Choroid plexus epithelial cell (primary cell): ENCODE data around the gene CRYZL1.
"Not testable (repeated sequence)": the region's sequence is repeated elsewhere in the genome, so short reads cannot be mapped to it uniquely, and the experiment has no call there.

Source experiments
- DNase-seq: peaks from one replicate; pipeline ENCODE4 v3.0.0-alpha.2; 2010; ENCODE audit warnings: low read depth
- H3K4me3 ChIP-seq: 2 replicates; pipeline ENCODE4 v1.5.1; 2011; ENCODE audit warnings: low read depth, mild to moderate bottlenecking, control low read depth, low read length, moderate library complexity
- TF ChIP-seq, protein P1 (sequence below): conservative IDR thresholded peaks from 2 replicates; pipeline ENCODE4 v1.5.1; 2011; ENCODE audit warnings: low read depth, mild to moderate bottlenecking, control low read depth, inconsistent platforms, low read length, moderate library complexity

CRYZL1 gene

DNA sequence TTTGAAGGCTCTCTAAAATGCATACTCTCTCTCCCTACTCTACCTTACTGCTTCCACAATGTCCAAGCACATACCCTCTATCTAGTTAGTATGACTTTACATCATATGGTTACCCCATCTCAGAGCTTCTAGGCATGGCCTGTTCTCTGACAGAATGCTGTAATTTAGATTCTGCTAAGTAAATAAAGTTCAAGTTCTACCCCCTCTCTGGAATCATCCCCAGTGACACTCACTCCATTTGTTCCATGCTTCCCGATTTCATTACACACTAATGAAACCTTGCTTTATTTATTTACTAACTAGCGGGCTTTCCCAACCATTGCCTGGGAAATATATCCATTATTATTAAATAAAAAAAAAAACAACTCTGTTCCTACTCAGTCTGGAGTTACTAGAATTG lies 7.3 kb downstream of the CRYZL1 start:
- no peak overlapping the region for H3K4me3 ChIP-seq
- DNase-seq = no peak
- TF ChIP-seq, protein P1, sequence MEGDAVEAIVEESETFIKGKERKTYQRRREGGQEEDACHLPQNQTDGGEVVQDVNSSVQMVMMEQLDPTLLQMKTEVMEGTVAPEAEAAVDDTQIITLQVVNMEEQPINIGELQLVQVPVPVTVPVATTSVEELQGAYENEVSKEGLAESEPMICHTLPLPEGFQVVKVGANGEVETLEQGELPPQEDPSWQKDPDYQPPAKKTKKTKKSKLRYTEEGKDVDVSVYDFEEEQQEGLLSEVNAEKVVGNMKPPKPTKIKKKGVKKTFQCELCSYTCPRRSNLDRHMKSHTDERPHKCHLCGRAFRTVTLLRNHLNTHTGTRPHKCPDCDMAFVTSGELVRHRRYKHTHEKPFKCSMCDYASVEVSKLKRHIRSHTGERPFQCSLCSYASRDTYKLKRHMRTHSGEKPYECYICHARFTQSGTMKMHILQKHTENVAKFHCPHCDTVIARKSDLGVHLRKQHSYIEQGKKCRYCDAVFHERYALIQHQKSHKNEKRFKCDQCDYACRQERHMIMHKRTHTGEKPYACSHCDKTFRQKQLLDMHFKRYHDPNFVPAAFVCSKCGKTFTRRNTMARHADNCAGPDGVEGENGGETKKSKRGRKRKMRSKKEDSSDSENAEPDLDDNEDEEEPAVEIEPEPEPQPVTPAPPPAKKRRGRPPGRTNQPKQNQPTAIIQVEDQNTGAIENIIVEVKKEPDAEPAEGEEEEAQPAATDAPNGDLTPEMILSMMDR = no peak

DNA sequence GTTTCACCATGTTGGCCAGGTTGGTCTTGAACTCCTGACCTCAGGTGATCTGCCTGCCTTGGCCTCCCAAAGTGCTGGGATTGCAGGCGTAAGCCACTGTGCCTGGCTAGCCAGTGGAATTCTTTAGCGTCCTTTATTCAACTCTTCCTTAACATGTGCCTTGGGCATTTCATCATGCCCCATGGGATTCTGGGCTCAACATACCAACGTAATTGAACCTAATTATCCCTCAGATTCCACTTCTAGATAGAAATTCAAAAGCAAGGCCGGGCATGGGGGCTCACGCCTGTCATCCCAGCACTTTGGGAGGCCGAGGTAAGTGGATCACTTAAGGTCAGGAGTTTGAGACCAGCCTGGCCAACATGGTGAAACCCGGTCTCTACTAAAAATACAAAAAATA lies 15.4 kb downstream of the CRYZL1 start:
- not testable (repeated sequence) for DNase-seq, H3K4me3 ChIP-seq

DNA sequence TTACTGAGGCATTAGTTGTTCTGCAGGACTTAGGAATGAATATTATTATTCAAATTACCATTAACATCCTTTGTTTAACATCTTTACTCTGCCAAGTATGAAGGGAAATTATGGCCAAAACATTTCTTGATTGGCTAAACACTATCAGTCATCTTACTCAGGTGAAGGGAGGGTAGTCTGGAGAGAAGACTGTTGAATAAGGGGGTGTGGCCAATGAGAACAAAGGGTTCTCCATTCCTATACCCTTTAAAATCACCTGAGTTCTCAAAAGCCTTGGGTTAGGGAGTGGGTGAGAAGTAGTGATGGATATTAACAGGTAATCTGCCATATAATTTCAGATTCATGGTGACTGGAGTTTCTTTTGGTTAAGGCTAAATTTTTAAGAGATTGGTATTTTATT lies 19.3 kb downstream of the CRYZL1 start:
- TF ChIP-seq, protein P1 = no peak
- no peak for DNase-seq

DNA sequence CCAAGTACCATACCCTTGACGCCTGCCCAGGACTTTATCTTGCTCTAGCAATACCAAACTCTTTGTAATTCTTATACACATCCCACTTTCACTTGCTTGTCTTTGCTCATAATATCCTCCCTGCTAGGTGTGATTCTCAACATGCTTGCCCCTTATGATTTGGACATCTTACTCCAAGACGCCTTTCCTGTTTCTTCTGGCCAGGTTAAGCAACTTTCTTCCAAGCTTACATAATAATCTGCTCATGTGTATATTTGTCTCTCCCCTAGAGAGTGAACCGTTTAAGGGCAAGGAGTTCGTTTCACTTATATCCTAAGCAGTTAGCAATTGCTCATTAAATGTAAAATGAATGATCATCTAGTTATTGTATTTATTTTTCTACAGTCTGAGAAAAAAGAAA lies 21.8 kb downstream of the CRYZL1 start:
- DNase-seq = peak; percentile 22
- no peak overlapping the region for H3K4me3 ChIP-seq
- TF ChIP-seq, protein P1 = no peak

More for the DNA sequence above, 19.3 kb downstream of the CRYZL1 start:
- no peak overlapping the region for H3K4me3 ChIP-seq

DNA sequence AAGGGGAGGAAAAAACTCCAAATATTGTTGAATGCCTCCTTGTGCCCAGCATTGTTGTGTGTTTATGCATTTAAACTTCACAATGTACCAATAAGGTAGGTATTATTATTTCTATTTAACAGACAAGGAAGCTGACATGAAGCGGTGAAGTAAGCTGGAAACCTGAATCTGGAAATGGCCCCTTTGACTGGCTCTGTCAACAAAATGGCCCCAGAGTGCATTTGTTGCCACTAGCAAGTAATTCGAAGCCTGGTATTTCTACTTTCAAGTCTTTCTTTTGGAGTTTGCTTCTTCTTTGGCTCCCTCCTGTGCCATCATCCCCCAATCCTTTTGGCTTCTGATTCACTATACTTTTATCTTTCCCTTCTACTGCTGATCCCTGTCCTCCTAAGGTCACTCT lies 23.1 kb downstream of the CRYZL1 start:
- no peak for DNase-seq
- H3K4me3 ChIP-seq = no peak overlapping the region
- TF ChIP-seq, protein P1 = no peak

DNA sequence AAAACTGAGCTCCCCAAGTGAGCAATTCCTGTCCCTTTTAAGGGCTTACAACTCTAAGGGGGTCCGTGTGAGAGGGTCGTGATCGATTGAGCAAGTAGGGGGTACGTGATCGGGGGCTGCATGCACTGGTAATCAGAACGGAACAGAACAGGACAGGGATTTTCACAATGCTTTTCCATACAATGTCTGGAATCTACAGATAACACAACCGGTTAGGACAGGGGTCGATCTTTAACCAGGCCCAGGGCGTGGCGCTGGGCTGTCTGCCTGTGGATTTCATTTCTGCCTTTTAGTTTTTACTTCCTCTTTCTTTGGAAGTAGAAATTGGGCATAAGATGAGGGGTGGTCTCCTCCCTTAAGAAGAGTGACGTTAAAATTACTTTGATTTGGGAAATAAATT lies 24.0 kb downstream of the CRYZL1 start:
- not testable (repeated sequence) for DNase-seq, H3K4me3 ChIP-seq

DNA sequence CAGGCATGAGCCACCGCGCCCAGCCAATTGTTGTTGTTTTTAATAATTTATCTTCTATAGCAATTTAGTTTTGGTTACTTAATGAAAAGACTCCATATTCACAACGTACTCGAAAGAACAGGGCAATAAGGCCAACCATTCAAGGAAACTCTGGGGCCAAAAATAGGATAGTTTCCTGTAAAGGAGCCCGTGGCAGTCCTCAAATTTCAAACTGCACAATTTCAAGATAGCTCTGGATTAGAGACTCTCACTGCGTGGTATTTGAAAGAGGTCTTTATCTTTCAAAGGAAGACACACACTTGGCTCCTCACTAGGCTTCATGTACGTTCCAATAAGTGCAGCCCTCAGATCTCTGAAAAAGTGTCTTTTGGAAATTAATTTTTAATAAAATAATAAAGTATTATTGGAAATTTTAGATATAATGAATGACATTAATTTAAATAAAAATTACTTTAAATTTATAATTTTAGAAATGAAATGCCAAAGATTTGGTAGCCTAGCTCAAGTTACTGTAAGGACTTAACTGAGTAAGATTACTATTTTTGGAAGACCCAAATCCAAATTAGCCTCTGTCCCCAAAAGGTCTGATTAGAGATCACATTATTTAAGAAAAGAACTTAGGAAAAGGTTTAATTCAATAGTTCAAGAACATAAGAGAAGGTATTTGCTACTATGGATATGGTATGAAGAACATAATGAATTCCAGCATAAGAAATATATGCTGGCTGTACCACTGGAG lies 30.4 kb downstream of the CRYZL1 start:
- TF ChIP-seq, protein P1 = no peak
- no peak for DNase-seq
- H3K4me3 ChIP-seq = no peak overlapping the region

DNA sequence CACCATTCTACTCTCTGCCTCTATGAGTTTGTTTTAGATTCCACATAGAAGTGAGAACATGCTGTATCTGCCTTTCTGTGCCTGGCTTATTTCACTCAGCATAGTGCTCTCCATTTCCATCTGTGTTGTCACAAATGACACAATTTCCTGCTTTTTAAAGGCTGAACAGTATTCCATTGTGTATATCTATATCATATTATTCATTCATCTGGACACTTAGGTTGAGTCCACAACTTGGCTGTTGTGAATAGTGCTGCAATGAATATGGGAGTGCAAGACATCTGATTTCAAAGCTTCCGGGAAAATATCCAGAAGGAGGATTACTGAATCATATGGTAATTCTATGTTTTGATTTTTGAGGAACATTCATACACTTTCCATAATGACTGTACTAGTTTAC lies 33.0 kb downstream of the CRYZL1 start:
- TF ChIP-seq, protein P1 = no peak
- H3K4me3 ChIP-seq = no peak overlapping the region

More for the DNA sequence above, 33.0 kb downstream of the CRYZL1 start:
- no peak for DNase-seq
